Panc1 (cell line): ENCODE results near the gene PRR5. TPM values are rescaled to one million over a fixed set of nuclear protein-coding genes. Genes with fewer than 3 reads are reported as not detected.
A peak's percentile ranks its signal among the peaks of the same experiment; 100 is the strongest.

Experiments
- ATAC-seq: fragments of 200-7000 bp; cut with Tn5 transposase; 2 replicates; pipeline ENCODE4 v1.9.1; 2020; ENCODE audit warnings: mild to moderate bottlenecking, moderate library complexity
- BruUV-seq: library from RNA; stranded (reverse); fragments of 400-500 nt; replicated peaks from 2 replicates; lab custom pipeline; 2021; lab: Mats Ljungman, UMichigan
- CTCF ChIA-PET: fragments of 300-600 bp; sonication (Branson Sonifier 250); formaldehyde crosslinking; loops from one replicate; lab custom pipeline; 2022; ENCODE audit warnings: antibody characterized with exemption; lab: Charles Lee
- POLR2A ChIA-PET: fragments of 300-600 bp; sonication (Branson Sonifier 250); formaldehyde crosslinking; loops from one replicate; lab custom pipeline; 2022; ENCODE audit warnings: antibody characterized with exemption; lab: Charles Lee
- DNase-seq: peaks from one replicate; pipeline ENCODE4 v3.0.0-alpha.2; 2010; ENCODE audit warnings: low read depth, low spot score
- H3K27ac ChIP-seq: 2 replicates; pipeline ENCODE4 v1.5.1; 2011; ENCODE audit warnings: mild to moderate bottlenecking, low read length, inconsistent platforms
- H3K27me3 ChIP-seq: fragments of 200-500 bp; sonication (Bioruptor generic); 2 replicates; pipeline ENCODE4 v1.6.0; 2014; ENCODE audit warnings: low read length, inconsistent platforms; ENCODE audit not compliant: control insufficient read depth, insufficient read depth
- H3K36me3 ChIP-seq: fragments of 200-500 bp; sonication (Bioruptor generic); 2 replicates; pipeline ENCODE4 v1.5.1; 2014; ENCODE audit warnings: inconsistent platforms, mild to moderate bottlenecking, low read length, moderate library complexity; ENCODE audit not compliant: control insufficient read depth, insufficient read depth
- H3K4me1 ChIP-seq: 2 replicates; pipeline ENCODE4 v1.5.1; 2011; ENCODE audit warnings: inconsistent platforms, mild to moderate bottlenecking, low read length, moderate library complexity; ENCODE audit not compliant: control insufficient read depth, insufficient read depth
- H3K4me3 ChIP-seq, 2 experiments: 2 replicates each; pipeline ENCODE4 v1.5.1; 2011 to 2012; ENCODE audit warnings: low read depth in 2 of 2, low read length in 2 of 2, mild to moderate bottlenecking in 2 of 2, inconsistent platforms in 1 of 2, moderate library complexity in 1 of 2
- H3K9me3 ChIP-seq: fragments of 200-500 bp; sonication (Bioruptor generic); 2 replicates; pipeline ENCODE4 v1.5.1; 2014; ENCODE audit warnings: low read depth, mild to moderate bottlenecking, inconsistent platforms, low read length, moderate library complexity; ENCODE audit not compliant: control insufficient read depth, insufficient read depth
- CTCF ChIP-seq: fragments of 450-650 bp; IDR thresholded peaks from 2 replicates; pipeline ENCODE4 v1.5.1; 2017; ENCODE audit warnings: mild to moderate bottlenecking
- POLR2AphosphoS5 ChIP-seq: IDR thresholded peaks from 2 replicates; pipeline ENCODE4 v1.6.1; 2012; ENCODE audit warnings: mild to moderate bottlenecking, low read depth, low read length, moderate library complexity
- REST ChIP-seq, 2 experiments: IDR thresholded peaks; 2 replicates each; pipeline ENCODE4 v1.6.1; 2011 to 2012; ENCODE audit warnings: low read depth in 2 of 2, control low read depth in 1 of 2, low read length in 1 of 2, mild to moderate bottlenecking in 1 of 2, moderate library complexity in 1 of 2; ENCODE audit not compliant: insufficient read depth in 1 of 2
- SIN3A ChIP-seq: IDR thresholded peaks from 2 replicates; pipeline ENCODE4 v1.6.1; 2012; ENCODE audit warnings: low read depth, mild to moderate bottlenecking, low read length, moderate library complexity, borderline replicate concordance; ENCODE audit not compliant: insufficient read depth
- TCF7L2 ChIP-seq: IDR thresholded peaks from 2 replicates; pipeline ENCODE4 v1.6.1; 2011; ENCODE audit warnings: mild to moderate bottlenecking, low read depth, low read length, inconsistent platforms
- in situ Hi-C: cut with HindIII; loops from 2 replicates; pipeline ENCODE4 v1.10.0; 2016; ENCODE audit warnings: low sequenced_read_pairs, low pct_unique_long_range_greater_than_20kb
- intact Hi-C: fragments of 100-400 bp; cut with micrococcal nuclease; formaldehyde crosslinking; loops from one replicate; pipeline ENCODE4 v1.10.0; 2022; ENCODE audit not compliant: unreplicated experiment
- total RNA-seq: library from RNA; stranded (reverse); gene quantifications from one replicate; pipeline ENCODE4 v1.2.1, GENCODE V29; 2021; ENCODE audit not compliant: unreplicated experiment

PRR5 gene
- total RNA-seq, 1 experiment from 2014 or later = 11.5 TPM

- intact Hi-C loops = no loop called here
- ChIA-PET CTCF (no interaction called here), POLR2A (no interaction called here)
- DNase-seq (no peak), ATAC-seq (peak; percentile 69)
- peak; percentile 79 for TF ChIP-seq CTCF
- TF ChIP-seq REST (IDR thresholded peaks at IDR 0.05; ENCODE audit: insufficient read depth in 1 of 2, low read depth in 2 of 2, low read length in 1 of 2) = no peak
- Histone ChIP-seq H3K27me3 (no peaks in the 10 kb centered on the region), H3K9me3 (no peaks in the 10 kb centered on the region), H3K36me3 (no peaks in the 10 kb centered on the region), H3K4me3 (peak overlapping the region; percentile 40 to 41), H3K4me1 (peaks cover 4% of the 10 kb centered on the region; the same call in 1 of the 2 replicates), H3K27ac (no peak overlapping the region)
- no TSS peak for BruUV-seq
- in situ Hi-C loops = no loop called here
These were observed 32.4 kb upstream of the PRR5 start for GRCh38 chr22:44669561-44669976.

- H3K9me3 ChIP-seq = no peaks in the 10 kb centered on the region
- TF ChIP-seq TCF7L2 (no peak), CTCF (no peak), POLR2AphosphoS5 (no peak), REST (IDR thresholded peaks at IDR 0.05; ENCODE audit: insufficient read depth in 1 of 2, low read depth in 2 of 2, low read length in 1 of 2) (no peak), SIN3A (no peak)
- intact Hi-C loops (no loop called here), in situ Hi-C loops (no loop called here)
- BruUV-seq = no TSS peak
- H3K4me3 ChIP-seq = no peak overlapping the region
- ATAC-seq = no peak
- no peaks in the 10 kb centered on the region for H3K27me3 ChIP-seq
- no peak overlapping the region for H3K27ac ChIP-seq
- POLR2A ChIA-PET = no interaction called here
- no peaks in the 10 kb centered on the region for H3K36me3 ChIP-seq
- DNase-seq = no peak
- CTCF ChIA-PET = no interaction called here
- H3K4me1 ChIP-seq = peaks cover 4% of the 10 kb centered on the region; the same call in 1 of the 2 replicates
These were observed 31.6 kb upstream of the PRR5 start for GRCh38 chr22:44670220-44670988.
